ENCODE measurements around the gene CRADD. TPM values are rescaled to one million over a fixed set of nuclear protein-coding genes. Genes with fewer than 3 reads are reported as not detected.
"Not testable (repeated sequence)": the region's sequence is repeated elsewhere in the genome, so short reads cannot be mapped to it uniquely, and the experiment has no call there.

The CRADD gene
- total RNA-seq, 3 donors from 2014 or later, result 24.0 to 49.8 (median 44.2) TPM

- no peak for DNase-seq (ENCODE audit: low spot score in 2 of 2)
- H3K36me3 ChIP-seq, result no peaks in the 10 kb centered on the region
- no peak overlapping the region for H3K4me3 ChIP-seq
- peak overlapping the region in 1 of 2 donors; percentile 33 for H3K27ac ChIP-seq
- no peaks in the 10 kb centered on the region for H3K27me3 ChIP-seq
- TF ChIP-seq POLR2A (IDR thresholded peaks at IDR 0.05) (no peak), POLR2AphosphoS5 (IDR thresholded peaks at IDR 0.05) (no peak), CTCF (IDR thresholded peaks at IDR 0.05) (no peak)
- no peaks in the 10 kb centered on the region for H3K9me3 ChIP-seq
- H3K4me1 ChIP-seq, result peaks cover under 1 to 10% of the 10 kb centered on the region in 2 donors
- intact Hi-C loops (cut with DNase I; ENCODE audit: low total_unique reads), result no loop called here
Observed at GRCh38 chr12:93780101-93780641, 103.0 kb downstream of the CRADD start.

GRCh38 chr12:93780886-93781285, 103.7 kb downstream of the CRADD start:
- H3K9me3 ChIP-seq; H3K27ac ChIP-seq; H3K36me3 ChIP-seq; intact Hi-C loops (cut with DNase I; ENCODE audit: low total_unique reads); H3K4me3 ChIP-seq; H3K27me3 ChIP-seq; DNase-seq (ENCODE audit: low spot score in 2 of 2): not testable (repeated sequence)
- peaks cover 7 to 10% of the 10 kb centered on the region in 2 donors for H3K4me1 ChIP-seq

- H3K9me3 ChIP-seq; H3K27me3 ChIP-seq; H3K4me1 ChIP-seq; H3K36me3 ChIP-seq; H3K4me3 ChIP-seq; DNase-seq (ENCODE audit: low spot score in 2 of 2); H3K27ac ChIP-seq; intact Hi-C loops (cut with DNase I; ENCODE audit: low total_unique reads): not testable (repeated sequence)
Observed at GRCh38 chr12:93781961-93782360, 104.8 kb downstream of the CRADD start.

- H3K27me3 ChIP-seq, result no peaks in the 10 kb centered on the region
- no peaks in the 10 kb centered on the region for H3K36me3 ChIP-seq
- H3K9me3 ChIP-seq, result no peaks in the 10 kb centered on the region
- no peak overlapping the region for H3K4me3 ChIP-seq
- TF ChIP-seq CTCF (IDR thresholded peaks at IDR 0.05), result no peak
- no peak for TF ChIP-seq POLR2AphosphoS5 (IDR thresholded peaks at IDR 0.05)
- TF ChIP-seq POLR2A (IDR thresholded peaks at IDR 0.05), result no peak
- peaks cover under 1 to 10% of the 10 kb centered on the region in 2 donors for H3K4me1 ChIP-seq
- no peak overlapping the region for H3K27ac ChIP-seq
- intact Hi-C loops (cut with DNase I; ENCODE audit: low total_unique reads), result no loop called here
- DNase-seq (ENCODE audit: low spot score in 2 of 2), result no peak
Observed at GRCh38 chr12:93782853-93783252, 105.7 kb downstream of the CRADD start.

- Histone ChIP-seq H3K4me3 (no peak overlapping the region), H3K27me3 (no peaks in the 10 kb centered on the region), H3K9me3 (no peaks in the 10 kb centered on the region), H3K27ac (peak overlapping the region; percentile 88 to 89), H3K4me1 (peaks cover 0 to 10% of the 10 kb centered on the region in 2 donors), H3K36me3 (no peaks in the 10 kb centered on the region)
- intact Hi-C loops (cut with DNase I; ENCODE audit: low total_unique reads), result no loop called here
- no peak for DNase-seq (ENCODE audit: low spot score in 2 of 2)
- TF ChIP-seq CTCF (IDR thresholded peaks at IDR 0.05) (no peak), POLR2AphosphoS5 (IDR thresholded peaks at IDR 0.05) (no peak), POLR2A (IDR thresholded peaks at IDR 0.05) (no peak)
Observed at GRCh38 chr12:93783832-93784231, 106.7 kb downstream of the CRADD start.

GRCh38 chr12:93784339-93785086, 107.3 kb downstream of the CRADD start:
- Histone ChIP-seq H3K9me3 (no peaks in the 10 kb centered on the region), H3K27me3 (no peaks in the 10 kb centered on the region), H3K27ac (peak overlapping the region; percentile 88 to 89), H3K4me3 (peak overlapping the region in 1 of 3 donors; percentile 22), H3K4me1 (peaks cover 0 to 10% of the 10 kb centered on the region in 2 donors), H3K36me3 (no peaks in the 10 kb centered on the region)
- peak in 1 of 2 donors; percentile 80 for DNase-seq (ENCODE audit: low spot score in 2 of 2)
- peak in 2 of 3 donors; percentile 63 to 94 for TF ChIP-seq POLR2AphosphoS5 (IDR thresholded peaks at IDR 0.05)
- no peak for TF ChIP-seq CTCF (IDR thresholded peaks at IDR 0.05)
- intact Hi-C loops (cut with DNase I; ENCODE audit: low total_unique reads), result no loop called here
